Measurements from ENCODE around the gene WRAP73.

Gene WRAP73

GRCh38 chr1:3638676-3639075 is 11.2 kb downstream of the WRAP73 start:
- Mint-ChIP-seq H3K9me3 (no peaks in the 10 kb centered on the region), H3K27ac (no peak overlapping the region), H3K4me1 (no peaks in the 10 kb centered on the region), H3K27me3 (no peaks in the 10 kb centered on the region), H3K36me3 (peaks cover 21% of the 10 kb centered on the region), H3K4me3 (no peak overlapping the region)
- DNase-seq, result no peak
- CTCF ChIA-PET, result no interaction called here

GRCh38 chr1:3638027-3638426 is 11.9 kb downstream of the WRAP73 start:
- Mint-ChIP-seq H3K4me3 (no peak overlapping the region), H3K36me3 (peaks cover 22% of the 10 kb centered on the region), H3K27me3 (no peaks in the 10 kb centered on the region), H3K9me3 (no peaks in the 10 kb centered on the region), H3K4me1 (no peaks in the 10 kb centered on the region), H3K27ac (no peak overlapping the region)
- CTCF ChIA-PET, result no interaction called here
- no peak for DNase-seq

DNA sequence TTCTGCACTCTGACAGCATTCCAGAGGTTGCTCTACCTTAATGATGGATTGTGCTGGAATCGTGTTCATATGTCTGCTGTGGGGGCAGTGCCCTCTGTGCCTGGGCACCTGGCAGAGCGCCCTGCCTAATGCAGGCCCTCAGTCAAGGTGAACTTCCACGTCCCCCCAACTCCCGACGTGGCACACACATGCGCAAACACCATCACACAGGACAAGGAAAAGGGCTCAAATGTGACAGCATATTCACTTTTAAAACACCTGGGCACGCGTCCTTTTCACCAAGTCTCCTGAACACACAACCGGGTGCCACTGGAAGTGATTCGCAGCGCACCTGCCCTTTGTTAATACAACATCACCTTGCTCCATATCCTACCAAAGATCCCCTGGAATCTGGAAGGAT is 13.4 kb downstream of the WRAP73 start:
- DNase-seq, result no peak
- Mint-ChIP-seq H3K4me3 (no peak overlapping the region), H3K27me3 (no peaks in the 10 kb centered on the region), H3K9me3 (no peaks in the 10 kb centered on the region), H3K4me1 (no peaks in the 10 kb centered on the region), H3K27ac (no peak overlapping the region), H3K36me3 (peaks cover 20% of the 10 kb centered on the region)
- CTCF ChIA-PET, result no interaction called here

DNA sequence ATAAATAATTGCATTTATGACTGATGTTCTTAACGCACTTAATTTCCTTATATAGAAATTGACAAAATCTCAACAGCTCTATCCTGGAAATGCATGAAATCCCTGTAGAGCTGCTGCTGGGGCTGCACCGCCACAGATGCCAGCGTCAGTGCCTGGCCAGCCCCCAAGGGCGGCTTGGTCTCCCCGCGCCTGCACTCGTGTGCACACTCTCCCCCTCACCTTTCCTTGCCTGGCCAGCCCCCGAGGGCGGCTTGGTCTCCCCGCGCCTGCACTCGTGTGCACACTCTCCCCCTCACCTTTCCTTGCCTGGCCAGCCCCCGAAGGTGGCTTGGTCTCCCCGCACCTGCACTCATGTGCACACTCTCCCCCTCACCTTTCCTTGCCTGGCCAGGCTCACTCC is 13.8 kb downstream of the WRAP73 start:
- CTCF ChIA-PET, result no interaction called here
- Mint-ChIP-seq H3K27me3 (no peaks in the 10 kb centered on the region), H3K4me3 (no peak overlapping the region)

GRCh38 chr1:3634059-3634800 is 15.7 kb downstream of the WRAP73 start:
- H3K9me3 Mint-ChIP-seq, result no peaks in the 10 kb centered on the region
- H3K36me3 Mint-ChIP-seq, result peaks cover 21% of the 10 kb centered on the region
- H3K27me3 Mint-ChIP-seq, result no peaks in the 10 kb centered on the region
- no peak for DNase-seq
- CTCF ChIA-PET, result interaction anchor here (0.6 kb wide), 1 partner anchor 19 kb away, joined by 3 read pairs; no protein-coding TSS in a partner anchor
- no peak overlapping the region for H3K27ac Mint-ChIP-seq
- H3K4me3 Mint-ChIP-seq, result no peak overlapping the region
- peaks cover 4% of the 10 kb centered on the region for H3K4me1 Mint-ChIP-seq

More for the DNA sequence above, 13.8 kb downstream of the WRAP73 start:
- peaks cover 20% of the 10 kb centered on the region for H3K36me3 Mint-ChIP-seq
- no peak overlapping the region for H3K27ac Mint-ChIP-seq
- DNase-seq, result no peak
- H3K9me3 Mint-ChIP-seq, result no peaks in the 10 kb centered on the region
- H3K4me1 Mint-ChIP-seq, result no peaks in the 10 kb centered on the region

- CTCF ChIA-PET, result no interaction called here
- peaks cover 4% of the 10 kb centered on the region for H3K4me1 Mint-ChIP-seq
- H3K9me3 Mint-ChIP-seq, result no peaks in the 10 kb centered on the region
- no peak for DNase-seq
- H3K36me3 Mint-ChIP-seq, result peaks cover 21% of the 10 kb centered on the region
- H3K4me3 Mint-ChIP-seq, result no peak overlapping the region
- no peak overlapping the region for H3K27ac Mint-ChIP-seq
- no peaks in the 10 kb centered on the region for H3K27me3 Mint-ChIP-seq
Measured at GRCh38 chr1:3633344-3634058, 16.4 kb downstream of the WRAP73 start.

DNA sequence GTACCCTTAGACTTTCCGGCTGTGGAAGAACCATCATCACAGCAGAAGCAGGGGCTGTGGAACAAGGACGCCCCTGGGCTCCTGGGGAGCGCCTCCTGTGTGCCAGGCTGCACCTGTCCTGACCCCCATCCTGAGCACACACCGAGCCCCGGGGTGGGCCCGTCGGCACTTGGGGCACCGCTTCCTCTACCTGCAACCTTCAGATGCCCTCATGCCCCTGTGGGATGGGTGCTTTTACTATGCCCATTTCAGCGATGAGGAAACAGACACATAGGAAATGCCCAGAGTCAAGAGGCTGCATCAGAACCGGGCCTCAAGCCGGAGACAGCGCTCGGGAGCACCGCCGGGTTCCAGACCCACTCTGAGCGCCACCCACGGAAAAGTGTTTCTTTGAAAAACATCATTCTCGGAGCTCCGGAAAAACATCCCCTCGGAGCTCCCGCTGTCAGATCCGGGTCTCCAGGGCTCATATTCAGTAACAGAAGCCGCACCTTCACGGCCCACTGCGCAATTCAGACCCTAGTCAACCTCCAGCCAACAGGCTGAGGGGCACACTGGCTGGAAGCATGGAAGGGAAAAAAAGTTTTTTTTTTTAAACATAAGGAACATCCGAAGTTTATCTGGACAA is 17.1 kb downstream of the WRAP73 start:
- no peak for DNase-seq
- peaks cover 4% of the 10 kb centered on the region for H3K4me1 Mint-ChIP-seq
- H3K4me3 Mint-ChIP-seq, result no peak overlapping the region
- CTCF ChIA-PET, result no interaction called here
- H3K9me3 Mint-ChIP-seq, result no peaks in the 10 kb centered on the region
- no peak overlapping the region for H3K27ac Mint-ChIP-seq
- peaks cover 18% of the 10 kb centered on the region for H3K36me3 Mint-ChIP-seq
- no peaks in the 10 kb centered on the region for H3K27me3 Mint-ChIP-seq

DNA sequence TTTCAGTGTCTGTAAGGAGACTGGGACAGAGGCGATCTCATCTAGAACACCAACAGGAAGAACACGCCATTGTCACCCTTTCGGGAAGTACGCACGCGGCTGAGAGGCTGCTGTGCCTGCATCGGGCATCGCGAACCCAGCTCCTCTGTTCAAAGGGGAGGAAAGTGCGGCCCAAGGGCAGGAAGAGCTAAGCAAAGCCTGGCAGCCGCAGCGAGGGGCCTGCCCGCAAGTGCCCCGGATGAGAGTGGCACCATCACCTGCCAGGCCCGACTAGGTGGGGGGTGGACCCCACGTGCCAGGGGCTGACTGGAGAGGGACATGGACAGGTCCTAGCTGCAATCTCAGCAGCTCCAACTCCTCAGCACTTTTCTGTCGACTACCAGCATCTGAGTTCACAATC is 17.6 kb downstream of the WRAP73 start:
- H3K9me3 Mint-ChIP-seq, result no peaks in the 10 kb centered on the region
- H3K36me3 Mint-ChIP-seq, result peaks cover 18% of the 10 kb centered on the region
- H3K27me3 Mint-ChIP-seq, result no peaks in the 10 kb centered on the region
- no peak overlapping the region for H3K27ac Mint-ChIP-seq
- H3K4me1 Mint-ChIP-seq, result peaks cover 4% of the 10 kb centered on the region
- CTCF ChIA-PET, result no interaction called here
- no peak overlapping the region for H3K4me3 Mint-ChIP-seq
- no peak for DNase-seq

DNA sequence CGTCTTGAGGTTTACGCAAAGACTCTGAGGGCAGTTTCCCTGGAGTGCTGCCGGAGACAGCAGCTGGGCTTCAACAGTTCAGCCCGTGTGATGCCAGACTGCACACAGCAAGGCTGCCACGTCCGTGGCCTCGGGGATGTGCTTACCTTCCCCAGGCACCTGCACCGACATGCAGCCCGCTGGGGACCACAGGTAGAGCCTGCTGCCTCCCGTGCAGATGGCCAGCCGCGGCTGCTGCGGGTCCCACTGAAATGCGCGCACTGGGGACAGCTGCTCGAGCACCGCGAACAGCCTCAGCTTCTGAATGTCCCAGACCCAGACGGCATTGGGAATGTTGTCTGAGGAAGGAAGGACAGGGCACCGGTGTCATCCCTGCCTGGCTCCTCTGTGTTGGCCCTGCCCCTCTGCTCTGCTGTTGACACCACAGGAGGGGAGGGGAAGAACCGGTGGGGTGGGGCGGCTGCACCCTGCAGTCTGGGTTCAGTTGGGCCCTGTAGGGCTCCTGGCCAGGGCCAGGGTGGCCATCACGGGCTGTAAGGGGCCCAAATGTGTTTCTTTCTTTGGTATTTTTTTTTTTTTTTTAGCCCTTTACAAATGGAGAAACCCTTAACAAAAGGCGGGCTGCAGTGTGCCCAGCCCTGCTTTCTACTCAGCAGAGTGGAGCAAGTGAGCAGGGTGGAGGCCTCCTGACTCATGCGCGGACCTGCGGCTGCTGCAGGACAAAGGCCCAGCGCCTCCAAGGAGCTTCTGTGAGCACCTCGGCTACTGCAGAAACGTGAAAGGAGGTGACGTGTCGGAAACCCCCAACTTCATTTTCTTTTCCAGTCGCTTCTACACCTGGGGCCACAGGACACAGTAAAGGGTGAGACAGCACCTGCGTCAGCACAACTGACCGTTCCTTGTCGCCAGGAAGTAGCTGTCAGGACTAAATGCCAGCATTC is 18.3 kb downstream of the WRAP73 start:
- H3K36me3 Mint-ChIP-seq, result peaks cover 18% of the 10 kb centered on the region

DNA sequence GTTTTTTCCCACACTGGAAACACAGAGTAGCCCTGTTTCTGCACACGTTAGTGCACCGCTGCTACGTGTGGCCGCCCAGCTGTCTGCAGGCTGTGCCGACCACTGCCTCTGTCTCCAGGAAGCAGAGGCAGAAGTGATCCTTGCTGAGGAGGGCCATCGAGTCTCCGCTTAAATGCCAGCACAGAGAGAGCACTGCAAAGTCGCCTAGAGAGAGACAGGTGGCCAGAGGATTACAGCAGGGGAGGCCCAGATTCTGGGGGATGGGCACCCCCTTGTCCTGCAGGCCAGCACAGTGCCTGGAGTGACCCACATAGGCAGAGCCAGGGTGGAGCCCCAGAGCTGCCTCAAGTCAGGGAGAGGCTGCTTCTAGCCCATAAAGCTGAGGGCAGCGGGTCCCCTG is 19.0 kb downstream of the WRAP73 start:
- no peak for DNase-seq
- Mint-ChIP-seq H3K9me3 (no peaks in the 10 kb centered on the region), H3K36me3 (peaks cover 20% of the 10 kb centered on the region), H3K4me3 (no peak overlapping the region), H3K4me1 (peaks cover 8% of the 10 kb centered on the region), H3K27ac (peak overlapping the region; percentile 19), H3K27me3 (no peaks in the 10 kb centered on the region)
- CTCF ChIA-PET, result interaction anchor here (0.6 to 1.8 kb wide), 3 partner anchors 11 to 87 kb away, joined by 3 to 7 read pairs (median 4); no protein-coding TSS in a partner anchor

More for the DNA sequence above, 18.3 kb downstream of the WRAP73 start:
- no peak overlapping the region for H3K27ac Mint-ChIP-seq
- CTCF ChIA-PET, result interaction anchor here (1.7 to 1.8 kb wide), 2 partner anchors 11 to 13 kb away, joined by 4 to 7 read pairs; no protein-coding TSS in a partner anchor
- no peak overlapping the region for H3K4me3 Mint-ChIP-seq
- H3K9me3 Mint-ChIP-seq, result no peaks in the 10 kb centered on the region
- peaks cover 4% of the 10 kb centered on the region for H3K4me1 Mint-ChIP-seq
- H3K27me3 Mint-ChIP-seq, result no peaks in the 10 kb centered on the region
- no peak for DNase-seq

- CTCF ChIA-PET, result interaction anchor here (0.6 to 1.8 kb wide), 6 partner anchors 10 to 177 kb away, joined by 3 to 7 read pairs (median 3); no protein-coding TSS in a partner anchor
- H3K9me3 Mint-ChIP-seq, result no peaks in the 10 kb centered on the region
Measured at GRCh38 chr1:3630161-3630611, 19.7 kb downstream of the WRAP73 start.

DNA sequence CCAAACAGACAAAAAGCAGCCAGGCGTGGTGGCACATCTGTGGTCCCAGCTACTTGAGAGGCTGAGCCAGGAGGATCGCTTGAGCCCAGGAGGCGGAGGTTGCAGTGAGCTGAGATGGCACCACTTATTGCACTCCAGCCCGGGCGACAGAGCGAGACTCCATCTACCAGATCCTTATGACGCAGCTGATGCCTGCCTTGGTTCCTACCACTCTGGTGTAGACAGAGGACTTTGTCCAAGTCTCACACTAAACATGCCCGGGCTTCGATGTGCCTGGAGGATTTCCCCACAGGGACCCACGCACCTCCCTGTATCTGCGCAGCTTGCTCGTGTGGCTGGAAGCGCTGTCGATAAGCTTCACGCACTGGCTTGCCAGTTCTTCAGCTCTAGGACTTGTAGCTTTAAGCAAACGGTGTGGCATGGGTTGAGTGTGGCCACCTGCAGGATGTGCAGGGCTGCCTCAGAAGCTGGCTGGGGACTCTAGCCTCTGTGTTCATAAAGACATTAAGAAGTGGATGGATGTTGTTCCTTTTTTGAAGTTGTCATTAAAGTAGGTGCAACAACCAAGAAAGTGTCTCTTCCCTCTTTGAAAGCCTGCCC is 20.2 kb downstream of the WRAP73 start:
- H3K27me3 Mint-ChIP-seq, result peaks cover 2% of the 10 kb centered on the region
- H3K4me3 Mint-ChIP-seq, result no peak overlapping the region
- peaks cover 18% of the 10 kb centered on the region for H3K36me3 Mint-ChIP-seq
- no peak for DNase-seq
- H3K4me1 Mint-ChIP-seq, result peaks cover 13% of the 10 kb centered on the region
- H3K27ac Mint-ChIP-seq, result no peak overlapping the region
- no peaks in the 10 kb centered on the region for H3K9me3 Mint-ChIP-seq
- CTCF ChIA-PET, result interaction anchor here (0.7 to 1.8 kb wide), 5 partner anchors 9 to 176 kb away, joined by 3 to 7 read pairs (median 3); no protein-coding TSS in a partner anchor

More at GRCh38 chr1:3630161-3630611, 19.7 kb downstream of the WRAP73 start:
- H3K4me1 Mint-ChIP-seq, result peaks cover 12% of the 10 kb centered on the region
- peak overlapping the region; percentile 68 for H3K27ac Mint-ChIP-seq
- DNase-seq, result no peak
- H3K27me3 Mint-ChIP-seq, result no peaks in the 10 kb centered on the region
- H3K4me3 Mint-ChIP-seq, result no peak overlapping the region
- H3K36me3 Mint-ChIP-seq, result peaks cover 19% of the 10 kb centered on the region

DNA sequence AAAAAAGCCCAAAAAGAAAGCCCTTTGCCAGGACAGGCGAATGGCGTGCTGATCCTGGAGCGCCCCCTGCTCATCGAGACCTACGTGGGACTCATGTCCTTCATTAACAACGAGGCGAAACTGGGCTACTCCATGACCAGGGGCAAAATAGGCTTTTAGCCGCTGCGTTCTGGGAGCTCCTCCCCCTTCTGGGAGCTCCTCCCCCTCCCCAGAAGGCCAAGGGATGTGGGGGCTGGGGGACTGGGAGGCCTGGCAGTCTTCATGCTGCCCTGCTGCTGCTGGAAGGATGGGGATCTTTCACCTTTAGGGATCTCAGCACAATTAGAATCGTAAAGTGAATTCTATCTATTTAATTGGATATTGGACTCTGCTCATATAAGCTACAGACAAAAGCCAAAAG is 21.5 kb downstream of the WRAP73 start:
- no peak overlapping the region for H3K27ac Mint-ChIP-seq
- H3K27me3 Mint-ChIP-seq, result peaks cover 14% of the 10 kb centered on the region
- peaks cover 12% of the 10 kb centered on the region for H3K36me3 Mint-ChIP-seq
- no peak for DNase-seq
- no peak overlapping the region for H3K4me3 Mint-ChIP-seq
- H3K4me1 Mint-ChIP-seq, result peaks cover 25% of the 10 kb centered on the region
- no peaks in the 10 kb centered on the region for H3K9me3 Mint-ChIP-seq
- CTCF ChIA-PET, result interaction anchor here (0.9 to 1.6 kb wide), 3 partner anchors 9 to 11 kb away, joined by 3 to 7 read pairs (median 3); no protein-coding TSS in a partner anchor

Data from activated naive CD4-positive, alpha-beta T cell treated with anti-CD3 and anti-CD28 coated beads, Interleukin-2, amount 10 ng/mL, durations not matched to agents 7 days and 5 days (primary cell).